CD8-positive, alpha-beta memory T cell (primary cell): ENCODE measurements around the gene FIGNL1. TPM values are rescaled to one million over a fixed set of nuclear protein-coding genes. Genes with fewer than 3 reads are reported as not detected.

Experiments
- CTCF ChIA-PET: fragments of 350-600 bp; sonication (Branson Sonifier 250); formaldehyde crosslinking; loops from one replicate; lab custom pipeline; 2021; ENCODE audit warnings: antibody characterized with exemption; lab: Charles Lee
- POLR2A ChIA-PET: fragments of 350-600 bp; sonication (Branson Sonifier 250); formaldehyde crosslinking; loops from one replicate; lab custom pipeline; 2021; ENCODE audit warnings: antibody characterized with exemption; lab: Charles Lee
- DNase-seq, 5 donors: peaks; one replicate each; pipeline versions ENCODE4 v3.0.0 to v3.0.0-alpha.2; 2020 to 2022; ENCODE audit warnings: mixed read lengths in 1 of 5
- H3K27ac ChIP-seq: one replicate; pipeline ENCODE4 v1.7.0; 2013; ENCODE audit warnings: low read depth, mild to moderate bottlenecking, low read length, moderate library complexity
- H3K27me3 ChIP-seq: 2 replicates; pipeline ENCODE4 v1.7.0; 2013; ENCODE audit warnings: low read length, mild to moderate bottlenecking; ENCODE audit not compliant: insufficient read depth, poor library complexity, severe bottlenecking
- H3K36me3 ChIP-seq: 2 replicates; pipeline ENCODE4 v1.7.0; 2013; ENCODE audit warnings: mild to moderate bottlenecking, low read length, moderate library complexity; ENCODE audit not compliant: insufficient read depth
- H3K4me1 ChIP-seq: 2 replicates; pipeline ENCODE4 v1.7.0; 2013; ENCODE audit warnings: mild to moderate bottlenecking, low read length, moderate library complexity; ENCODE audit not compliant: insufficient read depth
- H3K4me3 ChIP-seq: 2 replicates; pipeline ENCODE4 v1.7.0; 2013; ENCODE audit warnings: mild to moderate bottlenecking, low read length
- H3K9me3 ChIP-seq: 2 replicates; pipeline ENCODE4 v1.7.0; 2013; ENCODE audit warnings: mild to moderate bottlenecking, low read length
- H3K27ac Mint-ChIP-seq, 8 donors: one replicate each; pipeline ENCODE4 v1.8.0; 2020 to 2021; ENCODE audit warnings: mixed read lengths in 8 of 8, mild to moderate bottlenecking in 6 of 8, inconsistent platforms in 3 of 8, moderate library complexity in 3 of 8
- H3K27me3 Mint-ChIP-seq, 2 donors: one replicate each; pipeline ENCODE4 v1.8.0; 2020 to 2021; ENCODE audit warnings: mixed read lengths in 2 of 2, mild to moderate bottlenecking in 1 of 2, moderate library complexity in 1 of 2
- H3K36me3 Mint-ChIP-seq, 3 donors: one replicate each; pipeline ENCODE4 v1.8.0; 2020 to 2021; ENCODE audit warnings: mixed read lengths in 3 of 3, inconsistent platforms in 1 of 3, mild to moderate bottlenecking in 1 of 3
- H3K4me1 Mint-ChIP-seq, 3 donors: one replicate each; pipeline ENCODE4 v1.8.0; 2020 to 2021; ENCODE audit warnings: mixed read lengths in 3 of 3, inconsistent platforms in 1 of 3, mild to moderate bottlenecking in 1 of 3
- H3K4me3 Mint-ChIP-seq, 7 donors: one replicate each; pipeline ENCODE4 v1.8.0; 2020 to 2021; ENCODE audit warnings: mixed read lengths in 7 of 7, mild to moderate bottlenecking in 6 of 7, moderate library complexity in 4 of 7, inconsistent platforms in 2 of 7
- H3K9me3 Mint-ChIP-seq, 5 donors: one replicate each; pipeline ENCODE4 v1.8.0; 2020 to 2022; ENCODE audit warnings: mixed read lengths in 5 of 5, mild to moderate bottlenecking in 3 of 5, moderate library complexity in 2 of 5, inconsistent platforms in 1 of 5
- polyA plus RNA-seq: library from polyadenylated mRNA; unstranded; fragments of 300-500 nt; fragmentation: Illumina TruSeq; gene quantifications from one replicate; pipeline ENCODE4 v1.2.3, GENCODE V29; 2021
- total RNA-seq, 2 experiments: library from RNA; stranded (reverse); gene quantifications; one replicate each; pipeline ENCODE4 v1.2.3, GENCODE V29; 2021

FIGNL1 gene
- 10 to 100 TPM; 45.1 TPM for total RNA-seq
- polyA plus RNA-seq = 6.8 TPM

DNA sequence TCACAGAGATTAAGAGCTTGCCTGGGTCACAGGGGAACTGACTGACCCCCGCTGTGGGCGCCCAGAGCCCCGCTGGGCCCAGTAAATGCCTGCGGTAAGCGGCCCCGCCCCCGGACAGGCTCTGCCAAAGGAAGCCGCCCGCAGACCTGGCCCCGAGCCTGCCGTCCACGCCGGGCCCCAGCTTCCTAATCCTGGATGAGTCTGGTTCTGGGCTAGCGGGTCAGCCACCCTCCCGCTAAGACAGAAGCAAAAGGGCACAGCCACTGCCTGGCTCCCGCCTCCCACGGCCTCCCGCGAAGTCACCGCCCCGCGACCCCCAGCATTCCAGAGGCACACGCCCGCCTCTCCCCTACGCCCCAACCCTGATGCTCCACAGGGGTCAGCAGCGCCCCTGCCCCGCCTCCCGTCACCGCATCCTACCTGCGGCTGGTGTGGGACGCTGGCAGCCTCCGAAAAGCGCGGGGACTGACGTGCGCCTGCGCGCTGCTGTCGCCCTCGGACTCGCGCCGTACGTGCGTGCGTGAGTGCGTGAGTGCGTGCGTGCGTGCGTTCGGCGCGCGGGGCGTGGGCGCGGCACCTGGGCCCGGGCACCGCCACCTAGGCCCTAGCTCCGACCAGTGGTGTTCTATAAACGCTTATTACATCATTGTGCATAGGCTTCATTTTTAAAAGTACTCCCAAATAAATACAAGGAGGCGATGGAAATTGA lies at the start of gene FIGNL1:
Gene FIGNL1 (minus strand): TSS at position 470 of the 709 bp plus-strand sequence. CDS start 3,063 bp downstream, outside the sequence.
- ChIA-PET POLR2A (interaction anchor here (1.2 kb wide), 1 partner anchor 10 kb away, joined by 3 read pairs; no protein-coding TSS in a partner anchor), CTCF (interaction anchor here (1.0 kb wide), 1 partner anchor 17 kb away, joined by 4 read pairs; no protein-coding TSS in a partner anchor)
- peak within 1 kb of the TSS; percentile 68 for H3K4me3 ChIP-seq
- H3K4me3 Mint-ChIP-seq = peak within 1 kb of the TSS; percentile 90 to 100 (median 93)
- H3K4me1 Mint-ChIP-seq = peaks cover 14 to 34% (median 23%) of the 10 kb centered on the region in 3 donors
- H3K27ac Mint-ChIP-seq = peak within 1 kb of the TSS; percentile 89 to 98 (median 96)
- no peaks in the 10 kb centered on the region for H3K27me3 ChIP-seq
- H3K27ac ChIP-seq = peak within 1 kb of the TSS; percentile 71
- no peaks in the 10 kb centered on the region for H3K9me3 ChIP-seq
- H3K9me3 Mint-ChIP-seq = no peaks in the 10 kb centered on the region
- peaks cover 0 to 3% of the 10 kb centered on the region in 2 donors for H3K27me3 Mint-ChIP-seq
- peaks cover 18% of the 10 kb centered on the region for H3K36me3 ChIP-seq
- peak; percentile 61 to 87 (median 81) for DNase-seq
- H3K4me1 ChIP-seq = peaks cover 14% of the 10 kb centered on the region
- H3K36me3 Mint-ChIP-seq = peaks cover 0 to 31% (median 13%) of the 10 kb centered on the region in 3 donors

GRCh38 chr7:50499092-50499491 lies 48.9 kb upstream of the FIGNL1 start:
- DNase-seq = no peak
- Histone ChIP-seq H3K9me3 (no peaks in the 10 kb centered on the region), H3K4me1 (no peaks in the 10 kb centered on the region), H3K27me3 (no peaks in the 10 kb centered on the region), H3K27ac (no peak overlapping the region), H3K4me3 (no peak overlapping the region), H3K36me3 (no peaks in the 10 kb centered on the region)
- Mint-ChIP-seq H3K4me1 (no peaks in the 10 kb centered on the region), H3K9me3 (no peaks in the 10 kb centered on the region), H3K4me3 (no peak overlapping the region), H3K27ac (no peak overlapping the region), H3K36me3 (no peaks in the 10 kb centered on the region), H3K27me3 (peaks cover 12 to 33% of the 10 kb centered on the region in 2 donors)
- POLR2A ChIA-PET = no interaction called here
- CTCF ChIA-PET = interaction anchor here (0.8 to 1.1 kb wide), 2 partner anchors 10 to 134 kb away, joined by 3 read pairs; no protein-coding TSS in a partner anchor

DNA sequence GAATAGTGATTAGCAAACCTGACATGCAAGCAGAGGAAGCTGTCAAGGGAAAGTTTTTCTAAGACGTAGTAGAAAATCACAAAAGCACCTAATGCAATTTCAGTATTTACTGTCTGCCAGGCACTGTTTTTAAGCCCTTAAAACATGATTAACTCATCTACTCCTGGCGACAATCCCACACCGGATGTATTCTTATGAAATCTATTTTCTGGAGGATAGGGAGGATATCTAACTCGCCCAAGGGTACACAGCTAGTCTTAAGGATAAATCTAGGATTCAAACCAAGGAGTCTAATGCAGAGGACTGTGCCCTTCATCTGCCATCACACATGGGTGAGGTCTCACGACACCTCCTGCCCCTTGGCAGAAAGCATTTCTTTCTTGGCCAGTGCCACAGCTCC lies 47.8 kb upstream of the FIGNL1 start:
- Histone ChIP-seq H3K9me3 (no peaks in the 10 kb centered on the region), H3K4me1 (no peaks in the 10 kb centered on the region), H3K36me3 (no peaks in the 10 kb centered on the region), H3K27ac (no peak overlapping the region), H3K4me3 (no peak overlapping the region), H3K27me3 (no peaks in the 10 kb centered on the region)
- no peaks in the 10 kb centered on the region for H3K9me3 Mint-ChIP-seq
- no peak for DNase-seq
- POLR2A ChIA-PET = no interaction called here
- no peaks in the 10 kb centered on the region for H3K4me1 Mint-ChIP-seq
- CTCF ChIA-PET = interaction anchor here (0.8 to 1.6 kb wide), 2 partner anchors 9 to 30 kb away, joined by 3 to 4 read pairs; no protein-coding TSS in a partner anchor
- H3K4me3 Mint-ChIP-seq = no peak overlapping the region
- H3K27me3 Mint-ChIP-seq = peaks cover 14 to 38% of the 10 kb centered on the region in 2 donors
- H3K27ac Mint-ChIP-seq = no peak overlapping the region
- no peaks in the 10 kb centered on the region for H3K36me3 Mint-ChIP-seq

DNA sequence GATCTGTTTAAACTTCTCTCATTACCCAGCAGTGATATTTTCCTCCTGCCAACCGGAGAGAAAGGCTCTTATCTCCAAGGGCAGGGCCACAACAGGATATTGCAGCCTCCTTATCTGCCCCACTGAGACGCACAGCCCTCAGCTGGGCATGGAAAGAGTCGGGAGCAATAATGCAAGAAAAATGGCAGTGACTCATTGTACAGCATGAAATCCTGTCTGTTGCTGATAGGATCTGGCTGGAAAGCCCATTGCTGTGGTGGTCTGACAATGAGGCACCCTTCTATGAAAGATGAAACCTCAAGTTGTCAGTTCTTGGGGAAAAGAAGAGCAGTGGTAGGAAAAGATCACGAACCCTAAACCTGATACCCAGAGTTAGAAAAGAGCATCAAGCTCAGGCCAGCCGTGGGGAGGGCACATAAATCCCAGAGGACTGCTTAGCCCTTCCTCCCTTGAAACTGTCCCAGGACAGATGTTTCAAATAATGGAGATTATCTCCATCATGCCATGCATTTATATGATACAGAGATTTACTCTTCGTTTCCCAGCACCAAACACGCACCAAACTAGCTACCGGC lies 47.0 kb upstream of the FIGNL1 start:
- Mint-ChIP-seq H3K36me3 (no peaks in the 10 kb centered on the region), H3K27ac (no peak overlapping the region), H3K4me3 (no peak overlapping the region), H3K4me1 (no peaks in the 10 kb centered on the region), H3K27me3 (peaks cover 21 to 38% of the 10 kb centered on the region in 2 donors), H3K9me3 (no peaks in the 10 kb centered on the region)
- Histone ChIP-seq H3K27ac (no peak overlapping the region), H3K27me3 (no peaks in the 10 kb centered on the region), H3K4me1 (no peaks in the 10 kb centered on the region), H3K4me3 (no peak overlapping the region), H3K36me3 (no peaks in the 10 kb centered on the region), H3K9me3 (no peaks in the 10 kb centered on the region)
- no peak for DNase-seq
- ChIA-PET CTCF (interaction anchor here (1.6 kb wide), 1 partner anchor 29 kb away, joined by 4 read pairs; no protein-coding TSS in a partner anchor), POLR2A (no interaction called here)

DNA sequence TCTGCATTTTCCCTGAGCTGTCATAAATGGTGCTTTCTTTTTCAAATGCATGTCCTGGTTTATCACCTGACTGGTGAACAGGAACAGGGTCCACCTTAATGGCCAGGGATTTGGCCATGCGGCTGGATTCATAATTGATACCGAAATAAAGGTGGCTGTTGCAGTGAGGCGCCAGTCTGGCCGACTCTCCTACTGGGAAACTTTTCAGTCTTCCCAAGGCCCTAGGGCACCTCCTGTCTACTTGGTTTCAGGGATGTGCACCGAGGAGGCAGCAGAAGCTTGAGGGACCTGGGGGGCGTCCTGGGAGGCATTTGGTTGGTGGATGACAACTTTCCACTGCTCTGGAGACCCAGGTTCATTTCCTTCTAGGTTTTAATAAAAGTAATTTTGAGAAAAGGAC lies 46.4 kb upstream of the FIGNL1 start:
- H3K27ac ChIP-seq = no peak overlapping the region
- Mint-ChIP-seq H3K27ac (no peak overlapping the region), H3K4me3 (no peak overlapping the region), H3K4me1 (no peaks in the 10 kb centered on the region), H3K9me3 (no peaks in the 10 kb centered on the region), H3K27me3 (peaks cover 24 to 43% of the 10 kb centered on the region in 2 donors), H3K36me3 (no peaks in the 10 kb centered on the region)
- H3K9me3 ChIP-seq = no peaks in the 10 kb centered on the region
- no peaks in the 10 kb centered on the region for H3K36me3 ChIP-seq
- H3K27me3 ChIP-seq = no peaks in the 10 kb centered on the region
- H3K4me1 ChIP-seq = no peaks in the 10 kb centered on the region
- no peak for DNase-seq
- ChIA-PET POLR2A (no interaction called here), CTCF (no interaction called here)
- no peak overlapping the region for H3K4me3 ChIP-seq

DNA sequence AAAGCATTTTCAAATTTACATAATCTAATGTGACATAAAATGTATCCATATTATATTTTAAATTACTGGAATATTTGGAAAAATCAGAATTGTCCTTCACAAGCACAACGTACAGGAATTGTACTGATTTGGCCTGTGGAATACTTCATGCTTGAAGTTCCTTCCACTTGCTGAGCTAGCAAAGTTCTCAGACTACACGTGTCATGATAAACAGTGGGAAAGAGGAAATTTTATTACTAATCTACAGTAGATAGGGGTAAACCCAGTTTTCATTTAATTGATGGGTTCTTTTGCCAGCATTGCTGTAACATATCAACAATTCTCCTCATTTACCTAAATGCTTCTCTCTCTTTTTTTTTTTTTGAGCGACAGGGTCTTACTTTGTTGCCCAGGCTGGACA lies 45.6 kb upstream of the FIGNL1 start:
- H3K9me3 ChIP-seq = no peaks in the 10 kb centered on the region
- H3K27ac ChIP-seq = no peak overlapping the region
- Mint-ChIP-seq H3K4me3 (no peak overlapping the region), H3K4me1 (no peaks in the 10 kb centered on the region), H3K36me3 (no peaks in the 10 kb centered on the region), H3K27ac (no peak overlapping the region), H3K9me3 (no peaks in the 10 kb centered on the region), H3K27me3 (peaks cover 22 to 44% of the 10 kb centered on the region in 2 donors)
- ChIA-PET POLR2A (no interaction called here), CTCF (no interaction called here)
- no peak for DNase-seq
- no peaks in the 10 kb centered on the region for H3K27me3 ChIP-seq
- H3K36me3 ChIP-seq = no peaks in the 10 kb centered on the region
- H3K4me3 ChIP-seq = no peak overlapping the region
- H3K4me1 ChIP-seq = no peaks in the 10 kb centered on the region

GRCh38 chr7:50492770-50493519 lies 42.8 kb upstream of the FIGNL1 start:
- Histone ChIP-seq H3K4me3 (no peak overlapping the region), H3K36me3 (no peaks in the 10 kb centered on the region), H3K27me3 (no peaks in the 10 kb centered on the region), H3K9me3 (no peaks in the 10 kb centered on the region), H3K4me1 (no peaks in the 10 kb centered on the region), H3K27ac (no peak overlapping the region)
- POLR2A ChIA-PET = no interaction called here
- no peak for DNase-seq
- Mint-ChIP-seq H3K27ac (peak overlapping the region in 1 of 8 donors; percentile 81), H3K4me1 (no peaks in the 10 kb centered on the region), H3K27me3 (peaks cover 23 to 26% of the 10 kb centered on the region in 2 donors), H3K9me3 (no peaks in the 10 kb centered on the region), H3K36me3 (no peaks in the 10 kb centered on the region), H3K4me3 (no peak overlapping the region)
- CTCF ChIA-PET = no interaction called here
